Measurements from ENCODE around the gene SUPT20H. TPM values are rescaled to one million over a fixed set of nuclear protein-coding genes. Genes with fewer than 3 reads are reported as not detected.

SUPT20H gene
- total RNA-seq, 1 donor from 2014 or later = 56.1 TPM

DNA sequence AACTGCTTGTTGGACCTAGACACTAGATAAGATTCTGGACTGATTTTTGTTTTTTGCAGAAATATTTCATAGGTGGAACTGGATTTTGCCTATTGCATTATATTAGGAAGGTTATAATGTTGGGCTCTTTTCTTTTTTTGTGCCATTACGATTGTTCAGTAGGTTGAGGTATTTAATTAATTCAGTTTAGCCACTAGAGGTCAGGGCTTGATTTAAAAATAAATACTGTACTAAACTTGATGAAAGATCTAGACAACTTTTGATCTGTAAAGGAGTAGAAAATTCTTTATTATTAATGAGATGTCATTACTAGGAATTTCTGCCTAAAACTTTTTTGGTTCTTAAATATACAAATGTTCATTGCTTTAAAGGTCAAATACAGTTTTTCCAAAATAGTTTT, 15.2 kb upstream of the SUPT20H start:
- no peaks in the 10 kb centered on the region for H3K36me3 Mint-ChIP-seq (ENCODE audit: low read depth, unreplicated experiment)
- TF ChIP-seq, protein P1, sequence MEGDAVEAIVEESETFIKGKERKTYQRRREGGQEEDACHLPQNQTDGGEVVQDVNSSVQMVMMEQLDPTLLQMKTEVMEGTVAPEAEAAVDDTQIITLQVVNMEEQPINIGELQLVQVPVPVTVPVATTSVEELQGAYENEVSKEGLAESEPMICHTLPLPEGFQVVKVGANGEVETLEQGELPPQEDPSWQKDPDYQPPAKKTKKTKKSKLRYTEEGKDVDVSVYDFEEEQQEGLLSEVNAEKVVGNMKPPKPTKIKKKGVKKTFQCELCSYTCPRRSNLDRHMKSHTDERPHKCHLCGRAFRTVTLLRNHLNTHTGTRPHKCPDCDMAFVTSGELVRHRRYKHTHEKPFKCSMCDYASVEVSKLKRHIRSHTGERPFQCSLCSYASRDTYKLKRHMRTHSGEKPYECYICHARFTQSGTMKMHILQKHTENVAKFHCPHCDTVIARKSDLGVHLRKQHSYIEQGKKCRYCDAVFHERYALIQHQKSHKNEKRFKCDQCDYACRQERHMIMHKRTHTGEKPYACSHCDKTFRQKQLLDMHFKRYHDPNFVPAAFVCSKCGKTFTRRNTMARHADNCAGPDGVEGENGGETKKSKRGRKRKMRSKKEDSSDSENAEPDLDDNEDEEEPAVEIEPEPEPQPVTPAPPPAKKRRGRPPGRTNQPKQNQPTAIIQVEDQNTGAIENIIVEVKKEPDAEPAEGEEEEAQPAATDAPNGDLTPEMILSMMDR (IDR thresholded peaks at IDR 0.05; ENCODE audit: unreplicated experiment) = no peak
- H3K4me3 Mint-ChIP-seq (ENCODE audit: unreplicated experiment) = no peak overlapping the region
- H3K27me3 Mint-ChIP-seq (ENCODE audit: unreplicated experiment) = peaks cover 5% of the 10 kb centered on the region
- no peaks in the 10 kb centered on the region for H3K9me3 Mint-ChIP-seq (ENCODE audit: unreplicated experiment)
- H3K27ac Mint-ChIP-seq (ENCODE audit: unreplicated experiment) = no peak overlapping the region
- H3K4me1 Mint-ChIP-seq (ENCODE audit: unreplicated experiment) = peaks cover 3% of the 10 kb centered on the region
- DNase-seq (ENCODE audit: low spot score) = no peak

GRCh38 chr13:37072024-37072423, 12.5 kb upstream of the SUPT20H start:
- Mint-ChIP-seq H3K27me3 (ENCODE audit: unreplicated experiment) (peaks cover 5% of the 10 kb centered on the region), H3K9me3 (ENCODE audit: unreplicated experiment) (no peaks in the 10 kb centered on the region), H3K4me1 (ENCODE audit: unreplicated experiment) (peaks cover 3% of the 10 kb centered on the region), H3K4me3 (ENCODE audit: unreplicated experiment) (no peak overlapping the region), H3K36me3 (ENCODE audit: low read depth, unreplicated experiment) (no peaks in the 10 kb centered on the region), H3K27ac (ENCODE audit: unreplicated experiment) (no peak overlapping the region)
- TF ChIP-seq, protein P1 (IDR thresholded peaks at IDR 0.05; ENCODE audit: unreplicated experiment) = no peak
- no peak for DNase-seq (ENCODE audit: low spot score)

- DNase-seq (ENCODE audit: low spot score) = no peak
- Mint-ChIP-seq H3K4me3 (ENCODE audit: unreplicated experiment) (no peak overlapping the region), H3K27me3 (ENCODE audit: unreplicated experiment) (peaks cover 5% of the 10 kb centered on the region), H3K36me3 (ENCODE audit: low read depth, unreplicated experiment) (no peaks in the 10 kb centered on the region), H3K27ac (ENCODE audit: unreplicated experiment) (no peak overlapping the region), H3K4me1 (ENCODE audit: unreplicated experiment) (peaks cover 3% of the 10 kb centered on the region), H3K9me3 (ENCODE audit: unreplicated experiment) (no peaks in the 10 kb centered on the region)
- TF ChIP-seq, protein P1 (IDR thresholded peaks at IDR 0.05; ENCODE audit: unreplicated experiment) = no peak
Observed at GRCh38 chr13:37070956-37071355, 11.5 kb upstream of the SUPT20H start.

- Mint-ChIP-seq H3K4me1 (ENCODE audit: unreplicated experiment) (peaks cover 3% of the 10 kb centered on the region), H3K27ac (ENCODE audit: unreplicated experiment) (no peak overlapping the region), H3K36me3 (ENCODE audit: low read depth, unreplicated experiment) (no peaks in the 10 kb centered on the region), H3K9me3 (ENCODE audit: unreplicated experiment) (no peaks in the 10 kb centered on the region), H3K27me3 (ENCODE audit: unreplicated experiment) (peaks cover 5% of the 10 kb centered on the region), H3K4me3 (ENCODE audit: unreplicated experiment) (no peak overlapping the region)
- no peak for DNase-seq (ENCODE audit: low spot score)
- TF ChIP-seq, protein P1 (IDR thresholded peaks at IDR 0.05; ENCODE audit: unreplicated experiment) = no peak
Observed at GRCh38 chr13:37070145-37070695, 10.7 kb upstream of the SUPT20H start.

GRCh38 chr13:37069597-37070103, 10.2 kb upstream of the SUPT20H start:
- Mint-ChIP-seq H3K27me3 (ENCODE audit: unreplicated experiment) (peaks cover 5% of the 10 kb centered on the region), H3K4me1 (ENCODE audit: unreplicated experiment) (peaks cover 3% of the 10 kb centered on the region), H3K27ac (ENCODE audit: unreplicated experiment) (no peak overlapping the region), H3K9me3 (ENCODE audit: unreplicated experiment) (no peaks in the 10 kb centered on the region), H3K4me3 (ENCODE audit: unreplicated experiment) (no peak overlapping the region), H3K36me3 (ENCODE audit: low read depth, unreplicated experiment) (no peaks in the 10 kb centered on the region)
- TF ChIP-seq, protein P1 (IDR thresholded peaks at IDR 0.05; ENCODE audit: unreplicated experiment) = no peak
- no peak for DNase-seq (ENCODE audit: low spot score)

Data from endothelial cell (in vitro differentiated cells).